ENCODE data around the gene CNIH4.
"Not testable (repeated sequence)": the region's sequence is repeated elsewhere in the genome, so short reads cannot be mapped to it uniquely, and the experiment has no call there.

DNA sequence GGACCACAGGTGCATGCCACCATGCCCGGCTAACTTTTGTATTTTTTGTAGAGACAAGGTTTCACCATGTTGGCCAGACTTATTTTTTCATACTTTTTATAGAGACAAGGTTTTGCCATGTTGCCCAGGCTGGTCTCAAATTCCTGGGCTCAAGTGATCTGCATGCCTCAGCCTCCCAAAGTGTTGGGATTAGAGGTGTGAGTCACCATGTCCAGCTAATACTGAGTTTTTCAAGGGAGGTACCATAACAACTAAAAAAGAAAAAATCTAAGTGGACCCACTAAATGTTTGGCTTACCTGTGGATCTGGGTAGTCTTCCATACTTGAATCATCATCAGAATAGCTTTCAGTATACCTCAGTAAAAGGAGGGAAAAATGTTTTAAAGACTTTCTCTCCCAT, 45.2 kb upstream of the CNIH4 start:
- TF ChIP-seq, protein P1, sequence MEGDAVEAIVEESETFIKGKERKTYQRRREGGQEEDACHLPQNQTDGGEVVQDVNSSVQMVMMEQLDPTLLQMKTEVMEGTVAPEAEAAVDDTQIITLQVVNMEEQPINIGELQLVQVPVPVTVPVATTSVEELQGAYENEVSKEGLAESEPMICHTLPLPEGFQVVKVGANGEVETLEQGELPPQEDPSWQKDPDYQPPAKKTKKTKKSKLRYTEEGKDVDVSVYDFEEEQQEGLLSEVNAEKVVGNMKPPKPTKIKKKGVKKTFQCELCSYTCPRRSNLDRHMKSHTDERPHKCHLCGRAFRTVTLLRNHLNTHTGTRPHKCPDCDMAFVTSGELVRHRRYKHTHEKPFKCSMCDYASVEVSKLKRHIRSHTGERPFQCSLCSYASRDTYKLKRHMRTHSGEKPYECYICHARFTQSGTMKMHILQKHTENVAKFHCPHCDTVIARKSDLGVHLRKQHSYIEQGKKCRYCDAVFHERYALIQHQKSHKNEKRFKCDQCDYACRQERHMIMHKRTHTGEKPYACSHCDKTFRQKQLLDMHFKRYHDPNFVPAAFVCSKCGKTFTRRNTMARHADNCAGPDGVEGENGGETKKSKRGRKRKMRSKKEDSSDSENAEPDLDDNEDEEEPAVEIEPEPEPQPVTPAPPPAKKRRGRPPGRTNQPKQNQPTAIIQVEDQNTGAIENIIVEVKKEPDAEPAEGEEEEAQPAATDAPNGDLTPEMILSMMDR (IDR thresholded peaks at IDR 0.05) = not testable (repeated sequence)
- not testable (repeated sequence) for TF ChIP-seq POLR2A (IDR thresholded peaks at IDR 0.05)
